CD4-positive, alpha-beta T cell (primary cell): ENCODE measurements around the gene CDH20. TPM values are rescaled to one million over a fixed set of nuclear protein-coding genes. Genes with fewer than 3 reads are reported as not detected.

Experiments
- ATAC-seq: fragments of 200-7000 bp; cut with Tn5 transposase; one replicate; pipeline ENCODE4 v1.10.0; 2022; ENCODE audit warnings: mild to moderate bottlenecking; ENCODE audit not compliant: poor library complexity
- CTCF ChIA-PET: fragments of 350-600 bp; sonication (Branson Sonifier 250); formaldehyde crosslinking; loops from one replicate; lab custom pipeline; 2021; ENCODE audit warnings: antibody characterized with exemption, inconsistent platforms; lab: Charles Lee
- POLR2A ChIA-PET: fragments of 350-600 bp; sonication (Branson Sonifier 250); formaldehyde crosslinking; loops from one replicate; lab custom pipeline; 2021; ENCODE audit warnings: antibody characterized with exemption, inconsistent platforms; lab: Charles Lee
- DNase-seq, 14 experiments: peaks; one replicate each; pipeline ENCODE4 v3.0.0-alpha.2; 2013 to 2020; ENCODE audit warnings: mixed read lengths in 2 of 14
- H3K27ac ChIP-seq, 2 donors: one replicate each; pipeline versions ENCODE4 v1.5.1 to v1.7.0; 2013; ENCODE audit warnings: low read length in 2 of 2, low read depth in 1 of 2, mild to moderate bottlenecking in 1 of 2
- H3K27me3 ChIP-seq, 2 experiments: 1 replicate in 1 of 2; 2 replicates in 1 of 2; pipeline versions ENCODE4 v1.6.1 to v1.7.0; 2013; ENCODE audit warnings: low read length in 2 of 2, control low read depth in 1 of 2, mild to moderate bottlenecking in 1 of 2, moderate library complexity in 1 of 2; ENCODE audit not compliant: insufficient read depth in 2 of 2, control insufficient read depth in 1 of 2
- H3K36me3 ChIP-seq: one replicate; pipeline ENCODE4 v1.6.1; 2013; ENCODE audit warnings: low read length, control low read depth; ENCODE audit not compliant: insufficient read depth
- H3K4me1 ChIP-seq: one replicate; pipeline ENCODE4 v1.6.1; 2013; ENCODE audit warnings: low read length, control low read depth; ENCODE audit not compliant: insufficient read depth
- H3K4me3 ChIP-seq: one replicate; pipeline ENCODE4 v1.5.1; 2013; ENCODE audit warnings: mild to moderate bottlenecking, low read length, moderate library complexity
- H3K9me3 ChIP-seq, 2 experiments: 1 replicate in 1 of 2; 2 replicates in 1 of 2; pipeline versions ENCODE4 v1.6.1 to v1.7.0; 2013; ENCODE audit warnings: low read length in 2 of 2, mild to moderate bottlenecking in 2 of 2, control low read depth in 1 of 2, moderate library complexity in 1 of 2; ENCODE audit not compliant: control insufficient read depth in 1 of 2, insufficient read depth in 1 of 2
- H3K27ac Mint-ChIP-seq: one replicate; pipeline ENCODE4 v1.8.0; 2020; ENCODE audit warnings: mixed read lengths
- H3K27me3 Mint-ChIP-seq: one replicate; pipeline ENCODE4 v1.8.0; 2021; ENCODE audit warnings: mixed read lengths
- H3K36me3 Mint-ChIP-seq: one replicate; pipeline ENCODE4 v1.8.0; 2021; ENCODE audit warnings: low read depth, mixed read lengths
- H3K4me1 Mint-ChIP-seq: one replicate; pipeline ENCODE4 v1.8.0; 2021; ENCODE audit warnings: low read depth, mixed read lengths
- H3K4me3 Mint-ChIP-seq: one replicate; pipeline ENCODE4 v1.8.0; 2020; ENCODE audit warnings: mild to moderate bottlenecking, mixed read lengths
- H3K9me3 Mint-ChIP-seq: one replicate; pipeline ENCODE4 v1.8.0; 2020; ENCODE audit warnings: mixed read lengths
- CTCF ChIP-seq: fragments of 200-600 bp; IDR thresholded peaks from one replicate; pipeline ENCODE4 v1.8.0; 2022; ENCODE audit warnings: antibody characterized with exemption, mild to moderate bottlenecking
- intact Hi-C, 2 experiments: fragments of 100-400 bp; cut with DNase I in 1 of 2; cut with micrococcal nuclease in 1 of 2; formaldehyde crosslinking; loops; one replicate each; pipeline versions ENCODE4 v1.15.1 to v1.9.0; 2023 to 2025; cut with DNase I, micrococcal nuclease
- total RNA-seq, 174 experiments: library from RNA in 2 of 174; stranded (reverse) in 2 of 174; gene quantifications; one replicate each; pipeline ENCODE4 v1.2.3 and lab custom pipeline; 2021 to 2026

CDH20 gene
- total RNA-seq, 2 experiments from 2014 or later = 0.16 to 0.39 TPM

- ATAC-seq (no peak), DNase-seq (peak in 1 of 14 experiments; percentile 7)
- intact Hi-C loops = loop anchor here (5.0 kb wide), 1 partner anchor 1515 kb away; no protein-coding TSS in a partner anchor
- no peaks in the 10 kb centered on the region for H3K36me3 Mint-ChIP-seq
- Histone ChIP-seq H3K9me3 (peaks cover 0 to 3% of the 10 kb centered on the region in 2 experiments), H3K36me3 (no peaks in the 10 kb centered on the region), H3K4me1 (no peaks in the 10 kb centered on the region), H3K27me3 (peaks cover 0 to 6% of the 10 kb centered on the region in 2 experiments), H3K27ac (no peak overlapping the region), H3K4me3 (no peak overlapping the region)
- peaks cover 23% of the 10 kb centered on the region for H3K27me3 Mint-ChIP-seq
- H3K4me1 Mint-ChIP-seq = no peaks in the 10 kb centered on the region
- CTCF ChIA-PET = no interaction called here
- no peaks in the 10 kb centered on the region for H3K9me3 Mint-ChIP-seq
- no peak for TF ChIP-seq CTCF
- H3K4me3 Mint-ChIP-seq = no peak overlapping the region
- H3K27ac Mint-ChIP-seq = no peak overlapping the region
- POLR2A ChIA-PET = no interaction called here
These were observed 169.2 kb downstream of the CDH20 start for GRCh38 chr18:61502472-61502871.

- Histone ChIP-seq H3K27me3 (peaks cover 0 to 6% of the 10 kb centered on the region in 2 experiments), H3K36me3 (no peaks in the 10 kb centered on the region), H3K4me3 (no peak overlapping the region), H3K27ac (no peak overlapping the region), H3K9me3 (peaks cover 0 to 3% of the 10 kb centered on the region in 2 experiments), H3K4me1 (no peaks in the 10 kb centered on the region)
- TF ChIP-seq CTCF = no peak
- H3K9me3 Mint-ChIP-seq = peaks cover 2% of the 10 kb centered on the region
- H3K27me3 Mint-ChIP-seq = peaks cover 20% of the 10 kb centered on the region
- intact Hi-C loops = loop anchor here (5.0 kb wide), 1 partner anchor 1516 kb away; no protein-coding TSS in a partner anchor
- no peak overlapping the region for H3K27ac Mint-ChIP-seq
- POLR2A ChIA-PET = no interaction called here
- H3K36me3 Mint-ChIP-seq = no peaks in the 10 kb centered on the region
- H3K4me1 Mint-ChIP-seq = no peaks in the 10 kb centered on the region
- DNase-seq = no peak
- no peak overlapping the region for H3K4me3 Mint-ChIP-seq
- no peak for ATAC-seq
- CTCF ChIA-PET = no interaction called here
These were observed 170.5 kb downstream of the CDH20 start for GRCh38 chr18:61503688-61504087.

DNA sequence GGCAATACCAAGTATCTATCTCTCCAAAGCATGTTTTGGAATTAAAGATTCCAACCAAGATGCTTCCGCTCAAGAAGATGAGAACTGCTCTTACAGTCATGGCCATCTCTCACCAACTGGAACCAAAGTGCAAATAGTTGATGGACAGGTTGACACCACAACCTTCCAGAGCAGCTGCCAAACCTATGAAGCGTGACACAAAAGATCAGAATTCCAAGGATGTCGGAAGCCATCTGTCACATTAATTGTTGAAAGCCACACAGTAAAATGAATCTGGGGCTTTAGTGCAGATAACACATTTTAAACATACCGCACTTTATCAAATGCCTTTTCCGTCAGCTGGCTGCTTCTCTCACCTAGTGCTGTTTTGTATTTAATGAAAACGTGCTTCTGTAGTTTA, 195.7 kb downstream of the CDH20 start:
- intact Hi-C loops = no loop called here
- peaks cover 0 to 2% of the 10 kb centered on the region in 2 experiments for H3K27me3 ChIP-seq
- no peak overlapping the region for H3K4me3 ChIP-seq
- no peaks in the 10 kb centered on the region for H3K9me3 ChIP-seq
- Mint-ChIP-seq H3K9me3 (no peaks in the 10 kb centered on the region), H3K27ac (no peak overlapping the region), H3K4me1 (no peaks in the 10 kb centered on the region), H3K27me3 (no peaks in the 10 kb centered on the region), H3K36me3 (no peaks in the 10 kb centered on the region), H3K4me3 (no peak overlapping the region)
- H3K36me3 ChIP-seq = no peaks in the 10 kb centered on the region
- DNase-seq = no peak
- TF ChIP-seq CTCF = no peak
- POLR2A ChIA-PET = no interaction called here
- no peaks in the 10 kb centered on the region for H3K4me1 ChIP-seq
- H3K27ac ChIP-seq = no peak overlapping the region
- CTCF ChIA-PET = no interaction called here
- no peak for ATAC-seq
